GM12864 (cell line): Measurements from ENCODE around the gene MS4A3.

Source experiments
- DNase-seq: peaks from one replicate; pipeline ENCODE4 v3.0.0-alpha.2; 2011; ENCODE audit warnings: low read depth
- H3K4me3 ChIP-seq: 2 replicates; pipeline ENCODE4 v1.5.1; 2011; ENCODE audit warnings: mild to moderate bottlenecking, low read depth, low read length, control low read depth
- TF ChIP-seq, protein P1 (sequence below): IDR thresholded peaks from 2 replicates; pipeline ENCODE4 v1.5.1; 2011; ENCODE audit warnings: low read depth, mild to moderate bottlenecking, moderate library complexity, low read length, control low read depth, inconsistent platforms; ENCODE audit errors: missing control alignments

MS4A3 gene

DNA sequence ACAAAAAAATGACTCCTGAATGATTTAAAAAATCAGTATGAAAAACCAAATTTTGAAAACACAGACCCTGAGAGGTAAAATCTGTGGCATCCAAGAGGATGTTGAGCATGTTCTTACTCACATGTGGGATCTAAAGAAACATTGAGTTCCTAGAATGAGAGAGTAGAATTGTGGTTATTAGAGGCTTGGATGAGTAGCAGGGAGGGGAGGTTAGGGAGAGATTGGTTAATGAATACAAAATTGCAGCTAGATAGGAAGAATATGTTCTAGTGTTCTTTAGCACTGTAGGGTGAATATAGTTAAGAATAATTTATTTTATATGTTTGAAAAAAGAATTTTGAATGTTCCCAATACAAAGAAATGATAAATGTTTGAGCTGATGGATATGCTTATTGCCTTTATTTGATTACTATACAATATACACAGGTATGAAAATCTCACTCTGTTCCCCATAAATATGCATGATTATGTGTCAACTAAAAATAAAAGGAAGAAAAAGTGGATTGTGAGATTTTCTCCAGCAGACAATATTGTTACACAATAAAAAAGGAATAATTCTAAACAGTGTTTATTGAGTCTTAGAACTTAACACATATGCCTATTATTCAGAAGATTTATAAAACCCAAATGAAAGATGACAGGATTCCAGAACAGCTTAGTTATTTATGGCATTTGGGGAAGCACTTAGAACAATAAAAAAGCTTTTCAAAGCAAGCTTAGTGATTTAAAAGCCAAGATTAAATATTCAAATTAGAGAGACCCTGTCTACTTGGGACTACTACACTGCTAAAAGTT lies 60.7 kb downstream of the MS4A3 start:
- TF ChIP-seq, protein P1, sequence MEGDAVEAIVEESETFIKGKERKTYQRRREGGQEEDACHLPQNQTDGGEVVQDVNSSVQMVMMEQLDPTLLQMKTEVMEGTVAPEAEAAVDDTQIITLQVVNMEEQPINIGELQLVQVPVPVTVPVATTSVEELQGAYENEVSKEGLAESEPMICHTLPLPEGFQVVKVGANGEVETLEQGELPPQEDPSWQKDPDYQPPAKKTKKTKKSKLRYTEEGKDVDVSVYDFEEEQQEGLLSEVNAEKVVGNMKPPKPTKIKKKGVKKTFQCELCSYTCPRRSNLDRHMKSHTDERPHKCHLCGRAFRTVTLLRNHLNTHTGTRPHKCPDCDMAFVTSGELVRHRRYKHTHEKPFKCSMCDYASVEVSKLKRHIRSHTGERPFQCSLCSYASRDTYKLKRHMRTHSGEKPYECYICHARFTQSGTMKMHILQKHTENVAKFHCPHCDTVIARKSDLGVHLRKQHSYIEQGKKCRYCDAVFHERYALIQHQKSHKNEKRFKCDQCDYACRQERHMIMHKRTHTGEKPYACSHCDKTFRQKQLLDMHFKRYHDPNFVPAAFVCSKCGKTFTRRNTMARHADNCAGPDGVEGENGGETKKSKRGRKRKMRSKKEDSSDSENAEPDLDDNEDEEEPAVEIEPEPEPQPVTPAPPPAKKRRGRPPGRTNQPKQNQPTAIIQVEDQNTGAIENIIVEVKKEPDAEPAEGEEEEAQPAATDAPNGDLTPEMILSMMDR: no peak
- H3K4me3 ChIP-seq: no peak overlapping the region
- no peak for DNase-seq

DNA sequence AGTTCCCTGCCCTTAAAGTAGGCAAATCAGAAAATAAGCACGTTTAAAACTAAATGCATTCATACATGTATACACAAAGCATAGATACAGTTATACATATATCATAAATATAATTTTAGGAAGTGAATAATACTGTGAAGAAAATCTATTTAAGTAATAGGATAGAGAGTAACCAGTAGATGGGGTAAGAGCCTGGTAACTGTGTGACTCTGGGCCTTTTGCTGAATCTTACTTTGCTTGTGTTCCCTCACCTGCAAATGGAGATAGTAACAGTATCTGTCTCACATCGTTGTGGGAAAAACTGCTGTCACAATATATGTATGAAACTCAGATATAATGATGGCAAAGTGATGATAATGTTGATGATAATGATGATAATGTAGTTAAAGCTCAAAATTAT lies 61.9 kb downstream of the MS4A3 start:
- TF ChIP-seq, protein P1: peak; percentile 7
- H3K4me3 ChIP-seq: no peak overlapping the region
- no peak for DNase-seq

DNA sequence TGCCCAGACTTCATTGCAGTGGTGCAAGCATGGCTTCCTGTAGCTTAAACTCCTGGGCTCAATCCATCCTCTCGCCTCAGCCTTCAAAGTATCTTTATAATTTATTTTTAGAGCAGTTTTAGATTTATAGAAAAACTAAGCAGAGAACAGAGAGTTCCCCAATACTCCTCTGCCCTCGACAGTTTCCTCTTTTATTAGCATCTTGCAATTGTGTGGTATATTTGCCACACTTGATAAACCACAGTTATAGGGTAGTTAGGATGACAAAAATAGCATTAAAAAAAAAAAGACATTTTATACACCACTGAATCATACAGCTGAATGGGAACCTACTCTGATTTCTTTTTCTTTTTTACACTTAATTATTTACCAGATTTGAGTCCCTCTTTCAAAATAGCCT lies 63.2 kb downstream of the MS4A3 start:
- TF ChIP-seq, protein P1: no peak
- no peak for DNase-seq
- H3K4me3 ChIP-seq: no peak overlapping the region
